Right lobe of liver (tissue), 6 donors: ENCODE data around the gene PDSS2. TPM values are rescaled to one million over a fixed set of nuclear protein-coding genes. Genes with fewer than 3 reads are reported as not detected.
"Not testable (repeated sequence)": the region's sequence is repeated elsewhere in the genome, so short reads cannot be mapped to it uniquely, and the experiment has no call there.

Source experiments
- ATAC-seq, 4 donors: fragments of 200-7000 bp; cut with Tn5 transposase; one replicate each; pipeline ENCODE4 v1.9.1; 2020; ENCODE audit warnings: mild to moderate bottlenecking in 4 of 4, moderate library complexity in 4 of 4
- DNase-seq, 3 donors: peaks; one replicate each; pipeline ENCODE4 v3.0.0-alpha.2; 2020
- H3K27ac ChIP-seq, 3 donors: fragments of 200-600 bp; one replicate each; pipeline ENCODE4 v1.8.0; 2022
- H3K27me3 ChIP-seq, 2 donors: fragments of 200-600 bp; one replicate each; pipeline ENCODE4 v1.8.0; 2022
- H3K36me3 ChIP-seq, 4 donors: fragments of 200-600 bp; sonication (generic) in 1 of 4; one replicate each; pipeline versions ENCODE4 v1.5.1 to v1.8.0; 2017 to 2022; ENCODE audit warnings: control low read depth in 1 of 4
- H3K4me1 ChIP-seq, 4 donors: fragments of 200-600 bp; sonication (generic) in 1 of 4; one replicate each; pipeline versions ENCODE4 v1.5.1 to v1.8.0; 2017 to 2022; ENCODE audit warnings: control low read depth in 1 of 4
- H3K4me3 ChIP-seq, 3 donors: fragments of 200-600 bp; one replicate each; pipeline ENCODE4 v1.8.0; 2022
- H3K9me3 ChIP-seq, 4 donors: fragments of 200-600 bp; sonication (generic) in 1 of 4; one replicate each; pipeline versions ENCODE4 v1.5.1 to v1.8.0; 2017 to 2022; ENCODE audit warnings: control low read depth in 1 of 4
- CTCF ChIP-seq, 4 donors: fragments of 200-600 bp in 3 of 4; fragments of 450-650 bp in 1 of 4; IDR thresholded peaks; one replicate each; pipeline versions ENCODE4 v1.5.1 to v1.8.0; 2016 to 2022; ENCODE audit warnings: antibody characterized with exemption in 4 of 4, mild to moderate bottlenecking in 2 of 4
- POLR2A ChIP-seq: fragments of 450-650 bp; IDR thresholded peaks from one replicate; pipeline ENCODE4 v1.6.1; 2017; ENCODE audit warnings: antibody characterized with exemption, mild to moderate bottlenecking
- WGBS: methylation state at CpG from one replicate; pipeline ENCODE4 v1.1.6; 2018; ENCODE audit warnings: low coverage, low lambda C conversion rate; ENCODE audit not compliant: insufficient coverage; ENCODE audit errors: missing lambda C conversion rate; 5-methylcytosine and 5-hydroxymethylcytosine counted together
- intact Hi-C, 2 donors: fragments of 100-400 bp; cut with DNase I; formaldehyde crosslinking; loops; one replicate each; pipeline versions ENCODE4 v1.11.2 to v1.14.1; 2022
- total RNA-seq, 6 experiments: library from RNA; depleted of rRNA in 2 of 6; stranded (reverse); fragments of >200 nt in 2 of 6; fragmentation: NEBNext Ultra II Directional in 3 of 6; extraction: Animal tissue kit (Norgen Biotek cat#: 25700) in 3 of 6; gene quantifications; one replicate each; pipeline versions ENCODE4 v1.1.0 to v1.2.4, GENCODE V29; 2016 to 2023
- donor health status: DM: no; HTN: yes; CAD: no.
- donor health status: DM: no; HTN: no; CAD: no.
- donor health status: DM: no; HTN: no; CAD: no.
- donor health status: DM: no; HTN: yes; CAD: no.
- donor health status: DM: no; HTN: yes; CAD: no.

Gene PDSS2
- total RNA-seq, 6 experiments from 2014 or later, result 17.0 to 25.1 (median 19.0) TPM

DNA sequence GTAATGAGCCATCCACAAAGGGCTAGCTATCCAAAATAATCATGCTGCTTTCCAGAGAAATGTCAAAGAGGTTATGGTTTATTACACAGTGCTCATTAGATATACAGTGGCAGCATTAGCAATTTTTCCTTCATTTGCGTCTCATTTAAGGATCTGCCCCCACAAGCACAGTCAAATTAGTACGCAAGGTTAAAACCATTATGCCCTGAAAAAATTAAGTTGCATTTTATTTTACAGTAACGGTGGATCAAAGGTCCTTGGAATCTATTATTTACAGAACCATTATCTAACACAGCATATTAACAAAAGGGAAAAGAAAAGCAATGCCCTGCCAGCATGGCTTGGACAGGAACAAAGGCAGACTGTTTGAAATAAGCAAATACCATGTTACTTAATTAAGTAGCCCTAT lies 144.8 kb downstream of the PDSS2 start:
- Histone ChIP-seq H3K4me3 (no peak overlapping the region), H3K27ac (no peak overlapping the region), H3K36me3 (no peaks in the 10 kb centered on the region), H3K4me1 (peaks cover 0 to 12% (median 0%) of the 10 kb centered on the region in 4 donors), H3K9me3 (no peaks in the 10 kb centered on the region), H3K27me3 (no peaks in the 10 kb centered on the region)
- no peak for TF ChIP-seq POLR2A
- TF ChIP-seq CTCF (IDR thresholded peaks at IDR 0.05), result no peak
- no peak for ATAC-seq
- intact Hi-C loops, result no loop called here
- no peak for DNase-seq
- 63% methylated on average over 3 of the region's 3 CpGs for whole genome bisulfite sequencing

DNA sequence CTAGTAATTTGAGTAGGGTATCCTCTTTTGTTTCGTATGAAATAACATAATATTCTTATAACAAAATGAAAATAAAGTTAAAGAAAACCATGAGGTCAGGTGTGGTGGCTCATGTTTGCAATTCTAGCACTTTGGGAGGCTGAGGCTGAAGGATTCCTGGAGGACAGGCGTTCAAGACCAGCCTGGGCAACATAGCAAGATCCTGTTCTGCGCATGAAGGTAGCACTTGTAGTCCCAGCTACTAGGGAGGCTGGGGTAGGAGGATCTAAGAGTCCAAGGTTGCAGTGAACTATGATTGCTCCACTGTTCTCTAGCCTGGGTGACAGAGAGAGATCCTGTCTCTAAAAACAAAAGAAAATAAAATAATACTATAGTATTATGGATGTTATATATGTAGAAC lies 145.6 kb downstream of the PDSS2 start:
- intact Hi-C loops, result no loop called here
- H3K27ac ChIP-seq, result no peak overlapping the region
- DNase-seq (no peak), ATAC-seq (no peak)
- WGBS, result 91% methylated on average over 3 of the region's 3 CpGs
- TF ChIP-seq POLR2A, result no peak
- TF ChIP-seq CTCF (IDR thresholded peaks at IDR 0.05), result no peak
- H3K27me3 ChIP-seq, result no peaks in the 10 kb centered on the region
- H3K9me3 ChIP-seq, result no peaks in the 10 kb centered on the region
- H3K4me1 ChIP-seq, result peaks cover 0 to 12% (median 0%) of the 10 kb centered on the region in 4 donors
- H3K4me3 ChIP-seq, result no peak overlapping the region
- no peaks in the 10 kb centered on the region for H3K36me3 ChIP-seq

- WGBS, result 89% methylated on average over 3 of the region's 3 CpGs
- intact Hi-C loops, result no loop called here
Observed at GRCh38 chr6:107310362-107310761, 149.0 kb downstream of the PDSS2 start.

DNA sequence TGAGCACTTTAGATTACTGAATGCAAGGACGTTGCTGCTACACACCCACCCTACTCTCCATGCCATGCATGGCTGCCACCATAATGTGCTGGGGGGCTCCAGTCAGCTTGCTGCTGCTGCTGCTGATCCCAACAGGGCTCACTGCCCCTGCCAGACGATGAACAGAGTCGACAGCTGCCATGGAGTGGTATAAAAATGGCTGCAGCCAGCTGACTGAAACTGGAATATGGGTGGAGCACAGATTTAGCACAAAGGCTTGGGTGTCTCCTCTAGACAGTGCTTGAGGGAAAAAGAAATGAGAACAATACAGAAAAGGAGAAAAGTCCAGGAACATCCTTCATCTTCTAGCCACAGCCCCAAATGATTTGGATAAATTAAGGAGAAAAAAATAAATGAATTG lies 150.7 kb downstream of the PDSS2 start:
- TF ChIP-seq POLR2A, result no peak
- TF ChIP-seq CTCF (IDR thresholded peaks at IDR 0.05), result no peak
- ATAC-seq (no peak), DNase-seq (no peak)
- 83% methylated on average over 3 of the region's 3 CpGs for WGBS
- H3K27ac ChIP-seq, result no peak overlapping the region
- no peaks in the 10 kb centered on the region for H3K9me3 ChIP-seq
- H3K4me1 ChIP-seq, result no peaks in the 10 kb centered on the region
- intact Hi-C loops, result no loop called here
- H3K27me3 ChIP-seq, result no peaks in the 10 kb centered on the region
- no peak overlapping the region for H3K4me3 ChIP-seq
- H3K36me3 ChIP-seq, result no peaks in the 10 kb centered on the region

More at GRCh38 chr6:107310362-107310761, 149.0 kb downstream of the PDSS2 start:
- Histone ChIP-seq H3K27ac (no peak overlapping the region), H3K4me1 (peaks cover 0 to 11% (median 0%) of the 10 kb centered on the region in 4 donors), H3K4me3 (no peak overlapping the region), H3K9me3 (no peaks in the 10 kb centered on the region), H3K27me3 (no peaks in the 10 kb centered on the region), H3K36me3 (no peaks in the 10 kb centered on the region)
- TF ChIP-seq CTCF (IDR thresholded peaks at IDR 0.05) (no peak), POLR2A (no peak)
- ATAC-seq (no peak), DNase-seq (no peak)

DNA sequence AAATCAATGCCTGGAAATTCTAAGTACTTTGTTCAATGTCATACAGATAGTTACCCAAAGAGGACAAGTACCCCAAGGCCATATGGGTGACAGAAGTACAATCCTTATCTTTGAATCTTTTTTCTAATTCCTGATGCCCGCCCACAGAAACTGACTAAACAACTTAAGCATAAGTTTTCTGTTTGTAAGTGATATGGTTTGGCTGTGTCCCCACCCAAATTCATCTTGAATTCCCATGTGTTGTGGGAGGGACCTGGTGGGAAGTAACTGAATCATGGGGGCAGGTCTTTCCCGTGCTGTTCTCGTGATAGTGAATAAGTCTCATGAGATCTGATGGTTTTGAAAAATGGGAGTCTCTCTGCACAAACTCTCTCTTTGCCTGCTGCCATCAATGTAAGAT lies 153.4 kb downstream of the PDSS2 start:
- H3K4me3 ChIP-seq, H3K27me3 ChIP-seq, H3K9me3 ChIP-seq, H3K4me1 ChIP-seq, intact Hi-C loops, H3K27ac ChIP-seq, ATAC-seq, H3K36me3 ChIP-seq, DNase-seq: not testable (repeated sequence)
- WGBS, result 96% methylated on average over 3 of the region's 3 CpGs
